NCI-H1048 (cell line): Measurements from ENCODE around the gene C4orf17.

Experiments used
- DNase-seq: peaks from one replicate; lab custom pipeline; 2025; lab: John Stamatoyannopoulos, UW

Gene C4orf17

GRCh38 chr4:99537674-99538073 lies 26.9 kb downstream of the C4orf17 start:
- no peak for DNase-seq

- DNase-seq = no peak
Measured at GRCh38 chr4:99540277-99540939, 29.6 kb downstream of the C4orf17 start.

- no peak for DNase-seq
Measured at GRCh38 chr4:99552872-99553271, 42.1 kb downstream of the C4orf17 start.

- DNase-seq = peak; percentile 92
Measured at GRCh38 chr4:99563310-99564186, 52.7 kb downstream of the C4orf17 start, which contains the start of gene TRMT10A. Gene TRMT10A (minus strand): TSS chr4:99564039. CDS start chr4:99559338, 4,701 bp downstream.

GRCh38 chr4:99564921-99565320 lies 54.1 kb downstream of the C4orf17 start:
- no peak for DNase-seq

- no peak for DNase-seq
Measured at GRCh38 chr4:99571883-99572282, 61.1 kb downstream of the C4orf17 start.

- no peak for DNase-seq
Measured at GRCh38 chr4:99572527-99573240, 61.9 kb downstream of the C4orf17 start.

GRCh38 chr4:99573735-99574368 lies 63.0 kb downstream of the C4orf17 start:
- no peak for DNase-seq

- DNase-seq = no peak
Measured at GRCh38 chr4:99574530-99575324, 63.9 kb downstream of the C4orf17 start, which contains the start of gene MTTP. Gene MTTP (plus strand): TSS chr4:99574824. CDS start chr4:99574910, 86 bp downstream.

GRCh38 chr4:99578714-99579113 lies 67.9 kb downstream of the C4orf17 start:
- no peak for DNase-seq

GRCh38 chr4:99585516-99585915 lies 74.7 kb downstream of the C4orf17 start:
- no peak for DNase-seq

GRCh38 chr4:99586322-99586721 lies 75.5 kb downstream of the C4orf17 start:
- no peak for DNase-seq

GRCh38 chr4:99586797-99587196 lies 76.0 kb downstream of the C4orf17 start:
- DNase-seq = no peak

- DNase-seq = no peak
Measured at GRCh38 chr4:99587309-99587708, 76.5 kb downstream of the C4orf17 start.

GRCh38 chr4:99587803-99588202 lies 77.0 kb downstream of the C4orf17 start:
- no peak for DNase-seq

GRCh38 chr4:99591757-99592156 lies 80.9 kb downstream of the C4orf17 start:
- no peak for DNase-seq
